Neural cell (in vitro differentiated cells): Measurements from ENCODE around the gene GNG13.

ENCODE experiments used
- MXI1 ChIP-seq: fragments of 450-650 bp; conservative IDR thresholded peaks from 2 replicates; pipeline ENCODE4 v1.6.1; 2014; ENCODE audit warnings: antibody characterized with exemption, mild to moderate bottlenecking; ENCODE audit not compliant: poor library complexity, severe bottlenecking
- POLR2AphosphoS5 ChIP-seq: IDR thresholded peaks from 2 replicates; pipeline ENCODE4 v1.6.1; 2012
- RAD21 ChIP-seq: fragments of 450-650 bp; conservative IDR thresholded peaks from 2 replicates; pipeline ENCODE4 v1.6.1; 2014; ENCODE audit warnings: antibody characterized with exemption, mild to moderate bottlenecking, moderate library complexity
- TF ChIP-seq, protein P1 (sequence below): fragments of 450-650 bp; IDR thresholded peaks from 2 replicates; pipeline ENCODE4 v1.5.1; 2014; ENCODE audit warnings: antibody characterized with exemption, mild to moderate bottlenecking, moderate library complexity; ENCODE audit not compliant: poor library complexity, severe bottlenecking

DNA sequence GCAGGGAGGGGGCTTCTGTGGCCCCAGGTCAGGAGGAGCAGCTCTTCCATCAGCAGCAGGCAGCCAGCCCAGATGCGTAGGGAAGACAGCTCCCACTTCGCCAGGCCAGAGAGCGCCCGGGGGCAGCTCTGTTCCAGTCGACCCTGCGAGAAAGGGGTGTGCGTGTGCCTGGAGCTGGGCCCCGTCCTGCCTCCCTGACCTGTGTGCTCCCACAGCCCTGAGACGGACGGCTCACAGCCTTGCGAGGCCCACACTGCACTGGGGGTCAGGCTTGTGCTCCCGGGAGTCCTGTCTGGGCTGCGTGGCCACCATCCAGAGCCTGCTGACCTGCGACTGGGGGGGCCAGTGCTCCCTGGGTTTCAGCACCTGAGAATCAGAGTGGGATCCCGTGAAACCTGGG lies 40.5 kb downstream of the GNG13 start:
- no peak for TF ChIP-seq RAD21
- TF ChIP-seq, protein P1, sequence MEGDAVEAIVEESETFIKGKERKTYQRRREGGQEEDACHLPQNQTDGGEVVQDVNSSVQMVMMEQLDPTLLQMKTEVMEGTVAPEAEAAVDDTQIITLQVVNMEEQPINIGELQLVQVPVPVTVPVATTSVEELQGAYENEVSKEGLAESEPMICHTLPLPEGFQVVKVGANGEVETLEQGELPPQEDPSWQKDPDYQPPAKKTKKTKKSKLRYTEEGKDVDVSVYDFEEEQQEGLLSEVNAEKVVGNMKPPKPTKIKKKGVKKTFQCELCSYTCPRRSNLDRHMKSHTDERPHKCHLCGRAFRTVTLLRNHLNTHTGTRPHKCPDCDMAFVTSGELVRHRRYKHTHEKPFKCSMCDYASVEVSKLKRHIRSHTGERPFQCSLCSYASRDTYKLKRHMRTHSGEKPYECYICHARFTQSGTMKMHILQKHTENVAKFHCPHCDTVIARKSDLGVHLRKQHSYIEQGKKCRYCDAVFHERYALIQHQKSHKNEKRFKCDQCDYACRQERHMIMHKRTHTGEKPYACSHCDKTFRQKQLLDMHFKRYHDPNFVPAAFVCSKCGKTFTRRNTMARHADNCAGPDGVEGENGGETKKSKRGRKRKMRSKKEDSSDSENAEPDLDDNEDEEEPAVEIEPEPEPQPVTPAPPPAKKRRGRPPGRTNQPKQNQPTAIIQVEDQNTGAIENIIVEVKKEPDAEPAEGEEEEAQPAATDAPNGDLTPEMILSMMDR: no peak
- no peak for TF ChIP-seq POLR2AphosphoS5
- no peak for TF ChIP-seq MXI1
